ENCODE measurements around the gene EVC. TPM values are rescaled to one million over a fixed set of nuclear protein-coding genes. Genes with fewer than 3 reads are reported as not detected.
"Not testable (repeated sequence)": the region's sequence is repeated elsewhere in the genome, so short reads cannot be mapped to it uniquely, and the experiment has no call there.

EVC gene
- total RNA-seq, 1 donor from 2014 or later = 27.6 TPM

DNA sequence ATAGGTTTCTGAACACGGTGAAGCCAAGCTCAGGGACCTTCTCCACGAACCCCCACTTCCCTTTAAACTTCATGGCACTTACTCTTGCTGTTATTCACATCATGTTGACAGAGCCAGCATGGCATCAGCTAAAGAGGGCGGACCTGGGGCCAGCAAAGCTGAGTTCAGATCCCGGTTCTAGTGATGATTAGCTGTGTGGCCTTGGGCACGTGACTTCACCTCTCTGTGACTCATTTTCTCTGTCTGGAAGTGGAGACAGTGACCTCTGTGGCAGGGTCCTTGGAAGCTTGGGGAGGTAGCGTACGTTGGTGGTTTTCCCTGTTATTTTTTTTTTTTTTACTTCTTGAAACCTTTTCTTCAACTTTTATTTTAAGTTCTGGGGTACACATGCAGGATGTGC lies 13.4 kb downstream of the EVC start:
- Histone ChIP-seq H3K4me3 (no peak overlapping the region), H3K9me3 (no peaks in the 10 kb centered on the region), H3K27me3 (no peaks in the 10 kb centered on the region), H3K27ac (no peak overlapping the region), H3K36me3 (peaks cover 5% of the 10 kb centered on the region), H3K4me1 (no peaks in the 10 kb centered on the region)
- TF ChIP-seq, protein P1, sequence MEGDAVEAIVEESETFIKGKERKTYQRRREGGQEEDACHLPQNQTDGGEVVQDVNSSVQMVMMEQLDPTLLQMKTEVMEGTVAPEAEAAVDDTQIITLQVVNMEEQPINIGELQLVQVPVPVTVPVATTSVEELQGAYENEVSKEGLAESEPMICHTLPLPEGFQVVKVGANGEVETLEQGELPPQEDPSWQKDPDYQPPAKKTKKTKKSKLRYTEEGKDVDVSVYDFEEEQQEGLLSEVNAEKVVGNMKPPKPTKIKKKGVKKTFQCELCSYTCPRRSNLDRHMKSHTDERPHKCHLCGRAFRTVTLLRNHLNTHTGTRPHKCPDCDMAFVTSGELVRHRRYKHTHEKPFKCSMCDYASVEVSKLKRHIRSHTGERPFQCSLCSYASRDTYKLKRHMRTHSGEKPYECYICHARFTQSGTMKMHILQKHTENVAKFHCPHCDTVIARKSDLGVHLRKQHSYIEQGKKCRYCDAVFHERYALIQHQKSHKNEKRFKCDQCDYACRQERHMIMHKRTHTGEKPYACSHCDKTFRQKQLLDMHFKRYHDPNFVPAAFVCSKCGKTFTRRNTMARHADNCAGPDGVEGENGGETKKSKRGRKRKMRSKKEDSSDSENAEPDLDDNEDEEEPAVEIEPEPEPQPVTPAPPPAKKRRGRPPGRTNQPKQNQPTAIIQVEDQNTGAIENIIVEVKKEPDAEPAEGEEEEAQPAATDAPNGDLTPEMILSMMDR (IDR thresholded peaks at IDR 0.05) = no peak
- intact Hi-C loops (cut with DNase I) = no loop called here
- ATAC-seq (no peak), DNase-seq (no peak)

GRCh38 chr4:5728412-5728811 lies 17.4 kb downstream of the EVC start:
- intact Hi-C loops (cut with DNase I); ATAC-seq; H3K4me3 ChIP-seq; H3K27me3 ChIP-seq; H3K4me1 ChIP-seq; H3K9me3 ChIP-seq; DNase-seq; H3K27ac ChIP-seq: not testable (repeated sequence)
- peaks cover 23% of the 10 kb centered on the region for H3K36me3 ChIP-seq

DNA sequence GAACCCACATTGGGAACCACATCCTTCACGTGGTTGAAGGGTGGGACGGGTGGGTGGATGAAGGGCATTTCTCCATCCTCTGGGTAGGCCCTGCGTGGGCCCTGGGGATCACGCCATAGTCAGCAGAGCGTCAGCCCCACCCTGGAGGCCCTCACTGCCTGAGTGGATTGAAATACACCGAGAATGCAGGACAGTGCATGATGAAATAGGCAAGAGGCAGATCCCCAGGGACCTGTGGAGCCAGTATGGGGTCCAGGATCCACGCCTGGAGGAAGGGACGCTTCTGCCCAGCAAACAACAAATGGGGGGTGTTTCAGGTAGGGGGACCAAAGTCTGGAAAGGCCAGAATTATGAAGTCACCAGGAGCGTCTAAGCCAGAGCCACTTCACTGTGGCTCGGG lies 19.4 kb downstream of the EVC start:
- Histone ChIP-seq H3K9me3 (no peaks in the 10 kb centered on the region), H3K27ac (no peak overlapping the region), H3K36me3 (peaks cover 37% of the 10 kb centered on the region), H3K27me3 (no peaks in the 10 kb centered on the region), H3K4me3 (no peak overlapping the region), H3K4me1 (no peaks in the 10 kb centered on the region)
- intact Hi-C loops (cut with DNase I) = no loop called here
- TF ChIP-seq, protein P1 (IDR thresholded peaks at IDR 0.05) = no peak
- peak; percentile 15 for ATAC-seq
- DNase-seq = no peak

DNA sequence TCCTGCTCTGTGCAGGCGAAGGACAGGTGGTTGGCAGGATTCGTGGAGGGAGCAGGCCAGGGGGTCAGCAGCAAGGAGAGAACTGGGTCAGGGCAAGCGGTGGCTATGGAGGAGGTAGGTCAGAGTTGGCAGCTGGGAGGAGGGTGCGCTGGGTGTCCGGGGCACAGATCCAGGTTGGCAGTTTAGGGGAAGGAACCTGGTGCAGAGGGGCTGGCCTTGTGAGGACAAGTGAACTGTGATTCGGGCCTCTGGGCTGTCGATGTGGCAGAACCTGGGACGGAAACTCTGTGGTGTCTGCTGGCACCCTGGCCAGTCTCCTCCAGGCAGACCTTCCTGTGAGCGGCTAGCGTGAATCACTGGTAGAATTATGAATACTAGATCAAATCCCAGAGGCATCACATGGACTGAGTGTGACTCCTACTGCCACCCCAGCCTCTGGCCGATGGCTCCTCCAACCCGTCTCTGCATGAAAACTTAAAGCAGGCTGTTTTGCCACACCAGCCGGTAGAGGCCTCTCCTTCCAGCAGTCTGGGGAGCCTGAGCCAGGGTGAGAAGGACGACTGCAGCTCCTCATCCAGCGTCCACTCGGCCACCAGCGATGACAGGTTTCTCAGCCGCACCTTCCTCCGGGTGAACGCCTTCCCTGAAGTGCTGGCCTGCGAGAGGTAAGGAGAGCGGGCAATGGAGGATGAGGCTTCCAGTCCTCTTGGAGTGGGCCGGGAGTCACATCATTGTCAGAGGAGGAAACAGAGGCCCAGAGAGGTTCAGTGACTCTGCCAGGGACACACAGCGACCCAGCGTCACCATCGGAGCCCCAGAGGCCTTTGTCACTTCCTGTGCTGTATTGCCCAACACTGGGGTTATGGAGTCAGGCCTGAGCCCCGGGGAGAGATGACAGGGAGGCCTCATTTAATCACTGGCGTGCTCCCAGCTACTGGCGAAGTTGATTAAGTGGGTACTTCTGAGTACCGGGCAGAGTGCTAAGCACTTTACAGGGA lies 20.3 kb downstream of the EVC start:
- peak; percentile 26 for ATAC-seq
- H3K36me3 ChIP-seq = peaks cover 37% of the 10 kb centered on the region
- TF ChIP-seq, protein P1 (IDR thresholded peaks at IDR 0.05) = no peak
- H3K27ac ChIP-seq = no peak overlapping the region
- no peaks in the 10 kb centered on the region for H3K27me3 ChIP-seq
- no peak overlapping the region for H3K4me3 ChIP-seq
- no peaks in the 10 kb centered on the region for H3K4me1 ChIP-seq
- intact Hi-C loops (cut with DNase I) = no loop called here
- no peaks in the 10 kb centered on the region for H3K9me3 ChIP-seq
- DNase-seq = no peak

GRCh38 chr4:5732158-5732557 lies 21.2 kb downstream of the EVC start:
- DNase-seq (no peak), ATAC-seq (no peak)
- intact Hi-C loops (cut with DNase I) = no loop called here
- H3K36me3 ChIP-seq = peaks cover 37% of the 10 kb centered on the region
- H3K27ac ChIP-seq = no peak overlapping the region
- H3K27me3 ChIP-seq = no peaks in the 10 kb centered on the region
- no peaks in the 10 kb centered on the region for H3K9me3 ChIP-seq
- TF ChIP-seq, protein P1 (IDR thresholded peaks at IDR 0.05) = no peak
- H3K4me3 ChIP-seq = no peak overlapping the region
- no peaks in the 10 kb centered on the region for H3K4me1 ChIP-seq

- H3K27ac ChIP-seq = no peak overlapping the region
- TF ChIP-seq, protein P1 (IDR thresholded peaks at IDR 0.05) = no peak
- no peaks in the 10 kb centered on the region for H3K27me3 ChIP-seq
- DNase-seq (no peak), ATAC-seq (peak; percentile 22)
- H3K4me1 ChIP-seq = no peaks in the 10 kb centered on the region
- peaks cover 32% of the 10 kb centered on the region for H3K36me3 ChIP-seq
- no peak overlapping the region for H3K4me3 ChIP-seq
- intact Hi-C loops (cut with DNase I) = no loop called here
- H3K9me3 ChIP-seq = no peaks in the 10 kb centered on the region
Measured at GRCh38 chr4:5734853-5735252, 23.9 kb downstream of the EVC start.

All from upper lobe of right lung (tissue), 1 donor.